Measurements from ENCODE around the gene WSCD1. TPM values are rescaled to one million over a fixed set of nuclear protein-coding genes. Genes with fewer than 3 reads are reported as not detected.

WSCD1 gene
- total RNA-seq, 2 experiments from 2014 or later = not detected

GRCh38 chr17:6160232-6160555 lies 90.0 kb downstream of the WSCD1 start:
- Histone ChIP-seq H3K4me2 (ENCODE audit: low read length) (no peak overlapping the region), H4K20me1 (ENCODE audit: insufficient read depth, low read length) (no peaks in the 10 kb centered on the region), H3K79me2 (ENCODE audit: insufficient read depth, low read depth, low read length) (no peaks in the 10 kb centered on the region), H3K27ac (ENCODE audit: low read depth, low read length, poor library complexity, severe bottlenecking) (no peak overlapping the region), H2AFZ (ENCODE audit: low read length) (no peak overlapping the region), H3K4me1 (ENCODE audit: insufficient read depth, low read length, poor library complexity, severe bottlenecking) (no peaks in the 10 kb centered on the region), H3K4me3 (ENCODE audit: low read depth, low read length, poor library complexity, severe bottlenecking) (no peak overlapping the region), H3K36me3 (ENCODE audit: insufficient read depth, low read length) (no peaks in the 10 kb centered on the region), H3K9me2 (ENCODE audit: insufficient read depth, low read length) (no peaks in the 10 kb centered on the region), H3K9me3 (ENCODE audit: low read length) (no peaks in the 10 kb centered on the region)
- POLR2A ChIA-PET = no interaction called here
- CTCF ChIA-PET (ENCODE audit: unreplicated experiment) = no interaction called here
- intact Hi-C loops (cut with micrococcal nuclease; ENCODE audit: unreplicated experiment) = no loop called here
- BruUV-seq (replicated peaks) = no TSS peak
- no peak for DNase-seq (ENCODE audit: low spot score)
- TF ChIP-seq EZH2phosphoT487 (IDR thresholded peaks at IDR 0.05; ENCODE audit: borderline replicate concordance, low read depth, low read length) = no peak
- TF ChIP-seq CTCF (conservative IDR thresholded peaks at IDR 0.05; ENCODE audit: low read length) = no peak

GRCh38 chr17:6160911-6161855 lies 91.0 kb downstream of the WSCD1 start:
- Histone ChIP-seq H3K27ac (ENCODE audit: low read depth, low read length, poor library complexity, severe bottlenecking) (no peak overlapping the region), H2AFZ (ENCODE audit: low read length) (no peak overlapping the region), H3K4me1 (ENCODE audit: insufficient read depth, low read length, poor library complexity, severe bottlenecking) (no peaks in the 10 kb centered on the region), H3K79me2 (ENCODE audit: insufficient read depth, low read depth, low read length) (no peaks in the 10 kb centered on the region), H3K9me3 (ENCODE audit: low read length) (no peaks in the 10 kb centered on the region), H3K9me2 (ENCODE audit: insufficient read depth, low read length) (no peaks in the 10 kb centered on the region), H3K4me2 (ENCODE audit: low read length) (no peak overlapping the region), H4K20me1 (ENCODE audit: insufficient read depth, low read length) (no peaks in the 10 kb centered on the region), H3K4me3 (ENCODE audit: low read depth, low read length, poor library complexity, severe bottlenecking) (no peak overlapping the region), H3K36me3 (ENCODE audit: insufficient read depth, low read length) (no peaks in the 10 kb centered on the region)
- no peak for DNase-seq (ENCODE audit: low spot score)
- CTCF ChIA-PET (ENCODE audit: unreplicated experiment) = no interaction called here
- TF ChIP-seq CTCF (conservative IDR thresholded peaks at IDR 0.05; ENCODE audit: low read length) (no peak), EZH2phosphoT487 (IDR thresholded peaks at IDR 0.05; ENCODE audit: borderline replicate concordance, low read depth, low read length) (no peak)
- no TSS peak for BruUV-seq (replicated peaks)
- POLR2A ChIA-PET = no interaction called here
- intact Hi-C loops (cut with micrococcal nuclease; ENCODE audit: unreplicated experiment) = no loop called here

GRCh38 chr17:6162216-6162615 lies 92.0 kb downstream of the WSCD1 start:
- Histone ChIP-seq H3K4me3 (ENCODE audit: low read depth, low read length, poor library complexity, severe bottlenecking) (no peak overlapping the region), H3K9me2 (ENCODE audit: insufficient read depth, low read length) (no peaks in the 10 kb centered on the region), H3K27ac (ENCODE audit: low read depth, low read length, poor library complexity, severe bottlenecking) (no peak overlapping the region), H3K36me3 (ENCODE audit: insufficient read depth, low read length) (no peaks in the 10 kb centered on the region), H4K20me1 (ENCODE audit: insufficient read depth, low read length) (no peaks in the 10 kb centered on the region), H2AFZ (ENCODE audit: low read length) (no peak overlapping the region), H3K4me1 (ENCODE audit: insufficient read depth, low read length, poor library complexity, severe bottlenecking) (no peaks in the 10 kb centered on the region), H3K9me3 (ENCODE audit: low read length) (no peaks in the 10 kb centered on the region), H3K4me2 (ENCODE audit: low read length) (no peak overlapping the region), H3K79me2 (ENCODE audit: insufficient read depth, low read depth, low read length) (no peaks in the 10 kb centered on the region)
- no peak for TF ChIP-seq CTCF (conservative IDR thresholded peaks at IDR 0.05; ENCODE audit: low read length)
- TF ChIP-seq EZH2phosphoT487 (IDR thresholded peaks at IDR 0.05; ENCODE audit: borderline replicate concordance, low read depth, low read length) = no peak
- no peak for DNase-seq (ENCODE audit: low spot score)
- ChIA-PET POLR2A (no interaction called here), CTCF (ENCODE audit: unreplicated experiment) (no interaction called here)
- intact Hi-C loops (cut with micrococcal nuclease; ENCODE audit: unreplicated experiment) = no loop called here
- BruUV-seq (replicated peaks) = no TSS peak

Measured in OCI-LY7 (cell line).